ENCODE data around the gene DNLZ. TPM values are rescaled to one million over a fixed set of nuclear protein-coding genes. Genes with fewer than 3 reads are reported as not detected.
A peak's percentile ranks its signal among the peaks of the same experiment; 100 is the strongest.

DNLZ gene
- total and polyA plus RNA-seq, 2 of the 4 experiments (the other 2 are of a cell fraction): 2.0 to 11.4 TPM

- Histone ChIP-seq H3K9me1 (ENCODE audit: insufficient read depth, low read length) (no peaks in the 10 kb centered on the region), H3K4me2 (ENCODE audit: low read depth, low read length) (peak within 1 kb of the TSS; percentile 100), H3K14ac (replicated peaks; ENCODE audit: low read depth, low read length) (peak within 1 kb of the TSS; percentile 86), H2BK15ac (ENCODE audit: low read depth, low read length) (no peak within 1 kb of the TSS), H3K27ac (ENCODE audit: insufficient read depth, low read length) (peak within 1 kb of the TSS; percentile 74), H2AFZ (replicated peaks; ENCODE audit: low read length, poor library complexity) (peak within 1 kb of the TSS; percentile 98), H2AK9ac (replicated peaks; ENCODE audit: low read depth, low read length, poor library complexity) (peak within 1 kb of the TSS; percentile 95), H3K79me1 (ENCODE audit: low read depth in 1 of 2, low read length in 2 of 2) (peaks cover 20 to 30% of the 10 kb centered on the region in 2 experiments), H2BK20ac (ENCODE audit: low read depth, low read length) (no peak within 1 kb of the TSS), H3K4me1 (ENCODE audit: control insufficient read depth, insufficient read depth, low read length) (peaks cover 9% of the 10 kb centered on the region), H2BK5ac (ENCODE audit: low read depth, low read length, poor library complexity, severe bottlenecking) (no peak within 1 kb of the TSS), H3K56ac (ENCODE audit: extremely low read depth, insufficient read depth, low read length) (no peak within 1 kb of the TSS), H2BK120ac (ENCODE audit: low read depth, low read length) (peak within 1 kb of the TSS; percentile 24; the same call in 1 of the 2 replicates), H3K36me3 (ENCODE audit: control insufficient read depth, insufficient read depth, low read length) (peaks cover 46% of the 10 kb centered on the region), H4K91ac (ENCODE audit: insufficient read depth, low read depth, low read length) (peak within 1 kb of the TSS; percentile 87), H4K8ac (ENCODE audit: low read depth in 2 of 2, low read length in 2 of 2) (peak within 1 kb of the TSS; percentile 92 to 100), H2AK5ac (ENCODE audit: low read depth, low read length) (peak within 1 kb of the TSS; percentile 96), H4K20me1 (ENCODE audit: insufficient read depth, low read length) (peaks cover 16% of the 10 kb centered on the region; the same call in 1 of the 2 replicates), H3K23ac (ENCODE audit: low read depth, low read length) (peak within 1 kb of the TSS; percentile 90), H3K4me3 (ENCODE audit: insufficient read depth, low read depth, low read length) (peak within 1 kb of the TSS; percentile 76), H3K27me3 (ENCODE audit: control insufficient read depth, insufficient read depth, low read length) (no peaks in the 10 kb centered on the region), H3K4ac (ENCODE audit: low read depth, low read length) (peak within 1 kb of the TSS; percentile 84), H3K18ac (ENCODE audit: low read depth, low read length) (no peak within 1 kb of the TSS), H4K5ac (ENCODE audit: low read depth, low read length) (peak within 1 kb of the TSS; percentile 96), H3K9me3 (ENCODE audit: control insufficient read depth, insufficient read depth, low read length) (no peaks in the 10 kb centered on the region), H3K9ac (ENCODE audit: low read depth, low read length) (peak within 1 kb of the TSS; percentile 86)
- DNase-seq: peak; percentile 78
- in situ Hi-C loops (cut with MboI; ENCODE audit: low sequenced_read_pairs): loop anchor here (5.0 kb wide), 1 partner anchor 78 kb away; no protein-coding TSS in a partner anchor
- peak; percentile 96 for ATAC-seq (ENCODE audit: low read depth)
- WGBS, 2 experiments (ENCODE audit: extremely low coverage in 2 of 2, insufficient read length in 1 of 2): 10% methylated on average over 44 of the region's 71 CpGs; no CpG with 5 or more reads in 1 of the 2 experiments
- intact Hi-C loops (cut with micrococcal nuclease): loop anchor here (1.0 to 5.0 kb wide), 2 partner anchors 73 to 88 kb away; partner anchors contain the start of gene GPSM1
- ChIA-PET CTCF (no interaction called here), POLR2A (ENCODE audit: unreplicated experiment) (no interaction called here)
- TF ChIP-seq POLR2A (IDR thresholded peaks at IDR 0.05; ENCODE audit: low read depth, low read length) (peak; percentile 71), MAZ (IDR thresholded peaks at IDR 0.05; ENCODE audit: borderline replicate concordance, low read depth, low read length) (peak; percentile 52; the same call in 1 of the 2 replicates), USF2 (IDR thresholded peaks at IDR 0.05; ENCODE audit: low read depth, low read length) (no peak), CTCF (conservative IDR thresholded peaks at IDR 0.05; ENCODE audit: low read depth, low read length) (peak; percentile 94), FOS (IDR thresholded peaks at IDR 0.05; ENCODE audit: low read depth, low read length) (no peak), RAD21 (IDR thresholded peaks at IDR 0.05; ENCODE audit: low read length) (peak; percentile 78), ELK1 (IDR thresholded peaks at IDR 0.05; ENCODE audit: borderline replicate concordance, low read depth, low read length) (no peak), BHLHE40 (IDR thresholded peaks at IDR 0.05; ENCODE audit: low read depth, low read length) (no peak; the same call in 1 of the 2 replicates), RFX5 (IDR thresholded peaks at IDR 0.05; ENCODE audit: low read depth, low read length) (no peak), SMC3 (IDR thresholded peaks at IDR 0.05; ENCODE audit: low read depth, low read length) (peak; percentile 66), CHD1 (IDR thresholded peaks at IDR 0.05; ENCODE audit: low read depth, low read length) (no peak)
- dilution Hi-C loops (cut with HindIII; ENCODE audit: low sequenced_read_pairs, unreplicated experiment): no loop called here
- no TSS peak for BruUV-seq (replicated peaks)
Observed at GRCh38 chr9:136400038-136400834, 36.7 kb upstream of the DNLZ start, which contains the start of gene SNAPC4. TSS of gene SNAPC4 (minus strand) at chr9:136400170. CDS start at chr9:136398428, 1,742 bp downstream.
